Lower leg skin (tissue), 3 donors: Measurements from ENCODE around the gene DNAJC8.

Experiments used
- CTCF ChIP-seq, 3 donors: fragments of 450-650 bp; IDR thresholded peaks; one replicate each; pipeline ENCODE4 v1.5.1; 2016; ENCODE audit warnings: antibody characterized with exemption in 3 of 3, mild to moderate bottlenecking in 3 of 3, moderate library complexity in 2 of 3
- POLR2A ChIP-seq, 2 donors: fragments of 450-650 bp; IDR thresholded peaks; one replicate each; pipeline ENCODE4 v1.6.1; 2016 to 2017; ENCODE audit warnings: antibody characterized with exemption in 2 of 2, mild to moderate bottlenecking in 1 of 2, moderate library complexity in 1 of 2

DNA sequence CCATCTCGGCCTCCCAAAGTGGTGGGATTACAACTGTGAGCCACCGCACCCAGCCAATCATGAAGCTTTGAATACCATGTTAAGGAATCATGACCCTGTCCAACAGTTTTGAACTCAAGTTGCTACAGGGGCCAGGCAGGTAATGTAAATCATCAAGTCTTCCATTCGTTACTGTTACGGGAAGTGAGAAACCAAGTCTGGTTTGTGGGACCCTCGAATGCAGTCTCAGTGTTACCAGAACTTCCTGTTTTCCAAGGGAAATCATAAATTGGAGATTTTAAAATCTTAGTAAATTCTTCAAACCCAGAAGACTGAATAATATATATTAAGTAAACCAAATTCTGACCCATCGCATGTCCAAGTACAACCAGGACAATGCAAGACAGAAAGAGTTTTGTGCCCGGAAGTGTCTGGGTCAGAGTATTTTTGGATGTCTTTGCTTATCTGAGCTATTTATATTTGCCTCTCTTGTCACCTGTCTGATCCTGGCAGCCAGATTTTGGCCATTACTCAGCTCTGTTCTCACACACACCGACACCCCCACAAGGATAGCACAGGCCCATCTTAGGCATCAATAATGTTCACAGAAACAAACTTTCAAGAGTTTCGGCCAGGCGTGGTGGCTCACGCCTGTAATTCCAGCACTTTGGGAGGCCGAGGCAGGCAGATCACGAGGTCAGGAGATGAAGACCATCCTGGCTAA is 11.9 kb upstream of the DNAJC8 start:
- TF ChIP-seq CTCF (IDR thresholded peaks at IDR 0.05) (no peak), POLR2A (IDR thresholded peaks at IDR 0.05) (no peak)
